GM21825 (cell line): ENCODE results near the gene DRICH1.
"Not testable (repeated sequence)": the region's sequence is repeated elsewhere in the genome, so short reads cannot be mapped to it uniquely, and the experiment has no call there.

Experiments used
- ATAC-seq: cut with Tn5 transposase; IDR thresholded peaks from one replicate; pipeline ENCODE4 v1.9.1; 2021; ENCODE audit warnings: mild to moderate bottlenecking, moderate library complexity; ENCODE audit not compliant: unreplicated experiment

Gene DRICH1, protein sequence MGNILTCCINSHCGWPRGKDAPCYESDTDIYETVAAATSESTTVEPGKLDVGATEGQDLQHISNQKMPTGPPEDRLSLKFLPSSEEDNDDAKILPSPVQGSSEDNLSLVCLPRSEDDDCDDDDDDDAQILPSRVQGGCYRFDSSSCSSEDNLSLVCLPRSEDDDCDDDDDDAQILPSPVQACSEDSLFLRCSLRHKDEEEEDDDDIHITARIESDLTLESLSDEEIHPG

GRCh38 chr22:23632178-23632577 is at the start of gene DRICH1:
TSS of gene DRICH1 (minus strand) at chr22:23632321. CDS start at chr22:23632023, 298 bp downstream.
- ATAC-seq: no peak

GRCh38 chr22:23681026-23681809 is 49.1 kb upstream of the DRICH1 start:
- no peak for ATAC-seq

DNA sequence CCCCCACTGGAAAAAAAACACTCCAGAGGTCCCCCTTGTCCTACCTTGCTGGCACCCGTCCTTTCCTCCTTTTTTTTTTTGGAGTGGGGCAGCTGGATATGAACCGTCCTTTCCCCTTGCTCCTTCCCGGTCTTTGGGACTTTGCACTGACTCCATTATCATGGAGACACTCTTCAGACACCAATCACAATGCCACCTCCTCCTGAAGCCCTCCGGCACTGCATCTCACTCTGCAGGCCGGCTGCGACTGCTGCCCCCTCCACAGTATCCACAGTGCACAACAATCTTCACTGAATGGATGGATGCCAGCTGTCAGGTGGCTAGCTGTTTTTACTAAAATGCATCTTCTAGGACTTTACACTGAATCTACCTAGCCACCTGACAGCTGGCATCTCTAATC is 46.0 kb upstream of the DRICH1 start:
- ATAC-seq: no peak

DNA sequence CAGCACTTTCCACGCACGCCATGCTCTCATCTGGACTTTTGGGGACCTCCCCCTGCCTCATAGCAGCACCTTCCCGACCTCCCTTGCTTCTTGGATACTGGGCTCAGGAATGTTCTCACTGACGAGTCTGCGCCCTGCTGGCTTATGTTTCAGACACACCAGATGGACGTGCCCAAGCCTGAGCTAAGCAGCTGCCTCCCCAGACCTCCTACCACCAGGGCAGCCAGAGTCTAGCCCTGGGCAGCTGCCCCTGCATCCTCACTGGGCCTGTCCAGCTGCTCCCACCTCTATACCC is 45.5 kb upstream of the DRICH1 start:
- ATAC-seq: no peak

DNA sequence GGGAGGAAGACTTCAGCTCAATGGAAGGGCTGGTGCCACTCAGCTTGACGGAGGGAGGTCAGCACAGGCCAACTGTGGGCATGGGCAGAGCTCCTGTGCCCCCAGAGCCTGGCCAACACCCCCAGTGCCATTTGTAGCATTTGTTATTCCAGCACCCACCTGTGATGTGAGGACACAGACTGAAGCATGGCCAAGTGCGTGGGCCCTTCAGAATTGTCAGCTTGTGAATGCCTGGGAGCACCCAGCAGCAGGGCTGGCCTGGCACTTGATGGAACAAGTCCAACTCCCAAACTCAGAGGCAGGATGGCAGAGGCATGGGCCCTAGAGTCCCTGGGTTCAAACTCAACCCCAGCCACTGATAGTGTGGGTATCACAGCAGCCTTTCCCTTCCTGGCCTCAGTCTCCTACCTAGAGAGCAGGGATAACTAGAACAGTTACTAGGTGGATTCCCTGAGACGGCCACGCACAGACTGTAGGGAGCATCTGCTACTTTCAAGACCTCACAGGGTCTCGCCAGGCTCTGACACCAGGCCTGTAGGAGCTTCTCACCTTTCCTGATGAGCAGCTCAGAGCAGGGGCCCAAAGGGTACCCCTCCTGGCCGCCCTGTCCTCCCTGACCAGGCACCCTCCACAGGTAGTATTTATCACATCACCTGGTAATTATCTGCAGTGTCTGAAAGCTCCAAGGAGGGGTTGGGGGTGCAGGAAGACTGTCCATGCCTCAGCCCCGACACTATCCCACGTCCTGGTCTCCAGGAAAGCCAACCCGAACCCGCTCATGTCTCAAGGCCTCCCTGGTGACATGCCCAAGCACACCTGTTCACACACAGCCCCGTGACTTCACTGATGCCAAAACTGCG is 45.0 kb upstream of the DRICH1 start:
- ATAC-seq: not testable (repeated sequence)

- ATAC-seq: no peak
These were observed 43.6 kb upstream of the DRICH1 start for GRCh38 chr22:23675502-23676415.

GRCh38 chr22:23674886-23675501 is 42.9 kb upstream of the DRICH1 start:
- ATAC-seq: not testable (repeated sequence)

- ATAC-seq: no peak
These were observed 41.9 kb upstream of the DRICH1 start for GRCh38 chr22:23673826-23674690.

GRCh38 chr22:23673050-23673620 is 41.0 kb upstream of the DRICH1 start:
- no peak for ATAC-seq

DNA sequence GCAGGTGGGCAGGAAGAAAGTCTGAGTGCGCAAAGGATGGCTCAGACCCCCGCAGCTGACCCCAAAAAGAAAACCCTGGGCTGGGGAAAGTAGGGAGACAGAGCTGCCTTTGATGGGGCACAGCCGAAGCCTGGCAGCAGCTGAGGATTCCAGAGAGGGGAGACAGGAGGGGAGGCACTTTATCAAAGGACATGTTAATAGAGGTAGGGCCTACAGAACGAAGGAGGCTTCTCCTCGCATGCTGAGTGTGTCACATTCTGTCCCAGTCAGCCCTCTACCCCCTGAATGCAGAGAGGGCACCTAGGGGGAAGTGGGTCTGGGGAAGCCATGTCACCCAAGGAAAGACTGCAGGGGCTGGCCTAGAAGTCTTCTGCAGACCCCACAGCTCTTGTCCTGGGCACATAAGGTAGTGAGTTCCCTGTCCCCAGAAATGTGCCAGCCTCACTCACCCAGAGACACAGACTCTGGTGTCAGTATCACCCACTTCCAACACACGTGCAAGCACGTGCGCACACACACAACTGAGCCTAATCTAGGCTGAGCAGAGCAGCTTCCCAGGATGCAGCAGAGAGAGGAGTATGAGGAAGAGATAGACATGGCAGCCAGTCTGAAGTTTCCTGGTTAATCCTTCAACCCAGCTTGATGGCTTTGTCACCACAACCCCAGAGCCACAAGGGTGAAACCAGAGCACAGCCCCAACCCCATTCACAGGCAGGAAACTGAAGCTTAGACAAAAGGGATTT is 40.4 kb upstream of the DRICH1 start:
- ATAC-seq: not testable (repeated sequence)

DNA sequence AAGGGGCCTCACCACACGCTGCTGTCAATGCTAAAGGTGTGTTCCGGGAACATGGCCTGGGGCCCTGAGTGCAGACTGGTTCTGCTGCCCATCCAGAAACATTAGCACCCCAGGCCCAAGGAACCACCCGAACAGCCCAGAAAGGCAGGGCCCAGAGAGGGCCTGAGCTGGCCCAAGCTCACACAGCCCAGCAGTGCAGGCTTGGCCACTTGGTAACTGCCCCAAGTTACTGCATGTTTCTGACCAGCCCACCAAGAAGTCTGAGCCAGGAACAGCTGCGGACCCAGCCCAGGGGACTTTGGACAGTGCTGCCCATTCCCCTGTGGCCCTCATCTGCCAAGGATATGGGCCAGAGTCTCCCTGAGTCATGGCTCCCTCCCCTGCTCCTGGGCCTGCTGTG is 39.3 kb upstream of the DRICH1 start:
- not testable (repeated sequence) for ATAC-seq

GRCh38 chr22:23670378-23671295 is 38.5 kb upstream of the DRICH1 start:
- no peak for ATAC-seq

DNA sequence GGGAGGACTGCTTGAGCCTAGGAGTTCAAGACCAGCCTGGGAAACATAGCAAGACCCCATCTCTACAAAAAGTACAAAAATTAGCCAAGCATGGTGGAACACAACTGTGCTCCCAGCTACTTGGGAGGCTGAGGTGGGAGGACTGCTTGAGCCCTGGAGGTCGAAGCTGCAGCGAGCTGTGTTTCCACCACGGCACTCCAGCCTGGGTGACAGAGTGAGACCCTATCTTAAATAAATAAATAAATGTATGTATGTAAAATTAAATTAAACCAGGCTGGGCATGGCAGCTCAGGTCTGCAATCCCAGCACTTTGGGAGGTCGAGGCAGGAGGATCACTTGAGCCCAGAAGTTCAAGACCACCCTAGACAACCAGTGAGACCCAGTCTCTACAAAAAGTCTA is 28.3 kb upstream of the DRICH1 start:
- not testable (repeated sequence) for ATAC-seq

DNA sequence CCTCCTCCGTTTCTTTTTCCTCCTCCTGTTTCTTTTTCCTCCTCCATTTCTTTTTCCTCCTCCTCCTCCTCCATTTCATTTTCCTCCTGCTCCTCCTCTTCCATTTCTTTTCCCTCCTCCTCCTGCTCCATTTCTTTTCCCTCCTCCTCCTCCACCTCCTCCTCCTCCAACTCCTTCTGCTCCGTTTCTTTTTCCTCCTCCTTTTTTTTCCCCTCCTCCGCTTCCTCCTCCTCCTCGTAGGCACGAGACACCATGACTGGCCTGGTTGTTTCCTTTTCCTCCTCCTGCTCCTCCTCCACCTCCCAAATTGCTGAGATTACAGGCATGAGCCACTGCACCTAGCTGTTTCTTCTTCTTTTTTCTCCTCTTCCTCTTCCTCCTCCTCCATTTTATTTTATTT is 25.6 kb upstream of the DRICH1 start:
- no peak for ATAC-seq

- no peak for ATAC-seq
These were observed 23.9 kb upstream of the DRICH1 start for GRCh38 chr22:23655891-23656475.

GRCh38 chr22:23652711-23653110 is 20.6 kb upstream of the DRICH1 start:
- no peak for ATAC-seq

DNA sequence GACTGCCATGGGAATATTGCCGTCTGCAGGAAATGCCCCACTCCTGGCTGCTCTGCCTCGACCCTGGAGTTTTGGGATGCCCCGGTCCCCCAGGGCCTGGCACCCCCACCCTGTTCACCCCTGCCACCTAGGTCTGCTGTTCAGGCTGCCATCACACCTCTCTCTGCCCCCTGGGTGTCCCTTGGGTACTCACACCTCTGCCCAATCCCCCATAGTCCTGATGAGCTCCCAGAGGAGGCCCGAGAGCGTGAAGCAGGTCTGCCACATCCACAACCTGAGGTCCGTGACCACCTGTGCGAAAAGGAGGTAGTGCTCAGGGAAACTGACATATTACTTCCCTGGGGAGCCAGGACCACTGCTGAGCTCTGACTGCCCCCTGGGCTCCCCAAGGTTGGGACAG is 20.2 kb upstream of the DRICH1 start:
- ATAC-seq: no peak
